LNCaP clone FGC (cell line): ENCODE measurements around the gene CREB3L1.
A peak's percentile ranks its signal among the peaks of the same experiment; 100 is the strongest.

Source experiments
- DNase-seq: peaks from one replicate; pipeline ENCODE4 v3.0.0-alpha.2; 2011; ENCODE audit warnings: low read depth
- H3K4me3 ChIP-seq: 2 replicates; pipeline ENCODE4 v1.5.1; 2011; ENCODE audit warnings: mild to moderate bottlenecking, low read depth, low read length, control low read depth
- TF ChIP-seq, protein P1 (sequence below): IDR thresholded peaks from 2 replicates; pipeline ENCODE4 v1.5.1; 2012; ENCODE audit warnings: mild to moderate bottlenecking; ENCODE audit not compliant: control insufficient read depth, insufficient read depth; ENCODE audit errors: extremely low read depth

CREB3L1 gene

DNA sequence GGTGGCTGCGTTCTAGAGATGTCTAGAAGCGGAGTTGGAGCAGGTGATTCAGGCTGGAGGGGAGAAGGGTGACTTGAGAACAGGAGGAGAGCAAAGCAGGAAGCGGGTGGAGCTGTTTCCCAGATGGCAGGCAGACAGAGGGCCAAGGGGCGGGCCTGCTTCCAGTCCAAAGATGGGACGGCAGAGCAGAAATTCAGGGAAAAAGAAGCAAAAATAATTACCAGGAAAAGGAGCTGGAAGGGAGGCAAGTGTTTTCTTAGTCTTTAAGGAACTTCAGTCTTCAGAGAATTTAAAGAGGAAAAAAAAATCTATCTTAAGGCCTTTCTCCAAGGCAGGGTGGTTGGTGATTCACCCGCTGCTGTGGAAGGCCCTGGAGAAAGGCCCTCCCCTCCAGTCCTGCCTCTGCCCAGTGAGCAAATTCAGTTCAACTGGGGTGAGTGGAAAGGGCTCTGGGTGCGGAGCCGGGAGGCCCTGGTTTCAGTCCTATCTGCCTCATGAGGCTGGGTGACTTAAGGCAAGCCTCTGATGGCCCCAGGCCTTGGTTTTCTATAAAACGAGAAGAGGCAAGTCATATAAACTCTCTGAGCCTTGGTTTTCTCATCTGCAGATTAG is 4.5 kb upstream of the CREB3L1 start:
- DNase-seq, result peak; percentile 62
- H3K4me3 ChIP-seq, result peak overlapping the region; percentile 13; the same call in 1 of the 2 replicates
- TF ChIP-seq, protein P1, sequence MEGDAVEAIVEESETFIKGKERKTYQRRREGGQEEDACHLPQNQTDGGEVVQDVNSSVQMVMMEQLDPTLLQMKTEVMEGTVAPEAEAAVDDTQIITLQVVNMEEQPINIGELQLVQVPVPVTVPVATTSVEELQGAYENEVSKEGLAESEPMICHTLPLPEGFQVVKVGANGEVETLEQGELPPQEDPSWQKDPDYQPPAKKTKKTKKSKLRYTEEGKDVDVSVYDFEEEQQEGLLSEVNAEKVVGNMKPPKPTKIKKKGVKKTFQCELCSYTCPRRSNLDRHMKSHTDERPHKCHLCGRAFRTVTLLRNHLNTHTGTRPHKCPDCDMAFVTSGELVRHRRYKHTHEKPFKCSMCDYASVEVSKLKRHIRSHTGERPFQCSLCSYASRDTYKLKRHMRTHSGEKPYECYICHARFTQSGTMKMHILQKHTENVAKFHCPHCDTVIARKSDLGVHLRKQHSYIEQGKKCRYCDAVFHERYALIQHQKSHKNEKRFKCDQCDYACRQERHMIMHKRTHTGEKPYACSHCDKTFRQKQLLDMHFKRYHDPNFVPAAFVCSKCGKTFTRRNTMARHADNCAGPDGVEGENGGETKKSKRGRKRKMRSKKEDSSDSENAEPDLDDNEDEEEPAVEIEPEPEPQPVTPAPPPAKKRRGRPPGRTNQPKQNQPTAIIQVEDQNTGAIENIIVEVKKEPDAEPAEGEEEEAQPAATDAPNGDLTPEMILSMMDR, result no peak

DNA sequence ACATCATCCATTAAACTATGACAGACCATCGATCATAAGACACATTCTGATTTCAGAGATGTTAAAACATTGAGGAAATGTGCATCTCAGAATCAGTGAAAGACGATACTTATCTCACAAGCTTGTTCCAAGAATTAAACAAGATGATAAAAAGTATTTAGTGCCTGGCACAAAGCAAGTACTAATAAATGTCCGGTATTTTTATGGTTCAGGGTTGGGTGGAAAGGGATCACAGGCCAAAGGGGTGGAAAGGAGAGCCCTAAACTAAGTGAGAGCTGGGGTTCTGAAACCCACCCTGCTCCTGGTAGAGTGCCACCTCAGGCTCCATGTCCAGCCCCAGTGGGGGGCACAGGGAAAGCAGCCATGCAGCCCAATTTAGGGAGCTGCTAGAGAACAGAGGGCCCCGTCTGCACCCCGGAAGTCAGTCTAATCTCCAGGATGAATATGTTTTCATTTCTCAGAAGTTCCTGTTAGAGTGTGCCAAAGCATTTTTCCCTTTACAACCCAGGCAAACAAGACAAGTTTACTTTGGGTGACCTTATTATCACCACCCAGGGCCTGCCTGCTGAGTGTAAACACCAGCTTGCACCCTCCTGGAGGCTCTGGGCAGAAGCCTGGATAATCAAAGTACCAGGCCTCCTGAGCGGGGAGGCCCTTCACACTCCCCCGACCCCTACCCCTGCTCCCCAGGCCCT is 3.8 kb upstream of the CREB3L1 start:
- DNase-seq, result peak; percentile 98
- no peak overlapping the region for H3K4me3 ChIP-seq
- TF ChIP-seq, protein P1, result no peak

DNA sequence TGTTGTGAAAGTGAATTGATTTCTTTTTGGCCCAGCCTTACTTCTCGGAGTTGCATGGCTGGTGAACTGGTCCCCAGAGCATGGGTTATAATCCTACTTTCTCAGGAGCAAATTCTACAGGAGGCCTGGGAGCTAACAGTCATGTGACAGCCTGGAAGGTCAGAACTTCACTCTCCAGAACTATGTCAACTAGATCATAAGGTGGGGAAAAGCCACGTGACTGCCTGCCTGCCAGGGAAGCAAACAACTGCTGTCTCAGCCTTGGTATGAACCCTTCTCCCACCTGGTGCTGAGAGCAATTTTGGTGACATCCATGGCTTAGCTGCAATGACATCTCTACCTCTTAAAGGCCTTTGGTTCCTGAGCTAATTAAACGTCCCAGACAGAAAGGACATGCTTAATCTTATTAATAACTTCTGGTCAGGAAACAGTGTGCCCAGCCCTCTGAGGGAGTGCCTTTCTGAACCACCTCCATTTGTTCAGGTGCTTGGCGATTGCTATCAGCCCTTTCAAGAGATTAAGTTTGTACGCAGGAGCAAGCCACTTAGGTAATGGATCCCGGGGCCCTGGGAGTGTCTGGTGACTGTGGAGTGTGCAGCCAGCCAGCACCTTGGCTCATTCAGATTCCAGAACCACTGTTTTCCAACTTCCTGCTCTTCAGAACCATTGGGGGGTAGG is 1.4 kb upstream of the CREB3L1 start:
- TF ChIP-seq, protein P1, result no peak
- peak; percentile 67 for DNase-seq
- no peak overlapping the region for H3K4me3 ChIP-seq

DNA sequence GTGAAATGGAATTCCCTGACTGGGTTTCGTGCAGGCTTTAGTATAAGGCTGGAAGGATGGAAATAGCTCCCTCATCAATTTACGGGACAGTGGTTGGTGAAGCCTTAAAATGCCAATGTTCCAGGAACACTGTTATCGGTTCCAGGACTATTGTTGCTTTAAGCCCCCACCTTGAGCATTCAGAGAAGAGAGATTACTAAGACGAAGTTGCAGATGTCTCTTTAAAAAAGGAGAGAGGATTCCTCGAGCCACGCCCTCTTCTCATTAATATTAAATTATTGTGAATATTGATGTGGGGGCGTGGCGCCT is 195 bp upstream of the CREB3L1 start:
- H3K4me3 ChIP-seq, result no peak overlapping the region
- TF ChIP-seq, protein P1, result no peak
- DNase-seq, result no peak

DNA sequence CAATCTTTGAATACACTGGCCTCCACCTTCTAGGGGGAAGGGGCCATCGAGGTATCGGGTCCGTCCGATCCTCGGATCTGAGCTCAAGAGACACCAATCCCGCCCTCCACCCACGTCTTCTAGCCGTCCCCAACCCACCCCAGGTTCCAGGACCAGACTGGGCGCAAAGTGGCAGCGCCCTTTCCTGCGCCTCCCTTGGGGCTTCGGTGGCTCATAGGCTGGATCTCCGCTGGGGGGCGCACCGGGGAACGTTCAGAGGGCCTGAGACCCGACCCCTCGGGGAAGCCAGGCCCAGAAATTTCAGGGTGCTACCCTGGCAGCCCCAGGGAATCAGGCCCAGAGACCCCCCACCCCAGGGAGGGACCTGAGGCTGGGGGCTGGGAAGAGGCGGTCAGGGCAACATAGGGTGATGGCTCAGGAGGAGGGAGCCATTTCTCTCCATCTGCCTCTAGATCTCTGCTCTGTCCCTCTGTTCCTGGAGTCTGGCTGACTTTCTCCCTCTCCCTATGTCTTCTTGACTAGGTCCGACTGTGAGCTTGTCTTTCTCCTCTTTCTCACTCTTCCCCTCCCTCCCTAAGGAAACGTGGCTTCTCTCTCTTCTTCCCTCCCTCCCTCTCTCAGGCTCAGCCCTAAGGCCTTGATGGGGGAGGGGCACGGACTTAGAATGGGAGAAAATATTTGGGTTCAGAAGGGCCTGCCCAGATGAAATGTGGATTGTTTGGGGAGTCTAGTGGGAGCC is 1.1 kb downstream of the CREB3L1 start:
- no peak for DNase-seq
- H3K4me3 ChIP-seq, result no peak overlapping the region
- TF ChIP-seq, protein P1, result no peak

DNA sequence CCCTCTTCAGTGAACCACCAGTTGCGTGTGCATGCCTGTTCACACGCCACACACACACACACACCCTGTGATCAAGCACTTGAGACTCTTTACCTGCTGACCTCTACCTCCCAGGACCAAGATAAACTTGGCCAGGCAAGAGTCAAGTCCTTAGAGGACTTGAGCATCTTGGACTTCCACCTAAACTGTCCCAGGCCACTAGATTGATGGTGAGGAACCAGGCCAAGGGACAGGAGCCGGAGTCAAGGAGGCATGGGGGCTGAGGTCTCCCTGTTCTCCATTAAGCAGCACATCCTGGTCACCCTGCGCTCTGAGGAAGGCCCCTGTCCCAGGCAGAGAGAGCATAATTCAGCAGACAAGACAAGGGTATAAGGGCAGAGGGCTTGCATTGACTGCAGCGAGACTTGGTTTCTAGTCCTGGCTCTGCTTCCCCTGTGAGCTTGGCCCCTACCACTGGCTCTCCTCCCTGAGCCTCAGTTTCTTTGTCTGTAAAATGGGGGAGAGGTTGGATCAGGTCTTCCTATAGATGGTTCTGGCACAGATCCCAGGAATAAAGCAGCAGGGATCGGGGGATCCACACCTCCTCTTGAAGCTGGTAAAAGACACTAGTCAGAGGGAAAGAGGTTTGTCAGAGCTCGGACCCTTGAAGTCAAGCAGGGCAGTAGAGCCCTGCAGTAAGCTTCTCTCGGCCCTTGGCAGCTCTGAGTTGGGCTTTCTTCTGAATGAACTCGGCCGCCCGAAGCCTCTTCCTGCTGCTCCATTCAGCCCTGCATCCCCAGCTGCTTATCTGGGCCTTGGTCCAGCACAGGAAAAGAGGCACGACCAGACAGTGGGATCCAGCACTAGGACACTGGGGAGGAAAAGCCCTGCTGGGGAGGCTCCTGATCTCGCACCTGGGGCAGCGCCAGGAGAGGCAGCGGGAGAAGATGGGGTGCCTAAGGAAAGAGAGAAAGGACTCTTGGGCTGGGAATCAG is 2.0 kb downstream of the CREB3L1 start:
- peak; percentile 32 for DNase-seq
- H3K4me3 ChIP-seq, result no peak overlapping the region
- TF ChIP-seq, protein P1, result no peak
